Stimulated activated CD8-positive, alpha-beta memory T cell treated with anti-CD3 and anti-CD28 coated beads, Interleukin-7, amount 100 ng/mL, for 24 hours (primary cell): Measurements from ENCODE around the gene HOTAIR.

Experiments used
- DNase-seq: peaks from one replicate; pipeline ENCODE4 v3.0.0-alpha.2; 2020; ENCODE audit warnings: low read depth

Gene HOTAIR

GRCh38 chr12:54011665-54012532, 37.1 kb upstream of the HOTAIR start:
- no peak for DNase-seq

- no peak for DNase-seq
Observed at GRCh38 chr12:54010972-54011664, 36.4 kb upstream of the HOTAIR start.

- no peak for DNase-seq
Observed at GRCh38 chr12:54010053-54010971, 35.6 kb upstream of the HOTAIR start.

GRCh38 chr12:54009171-54010052, 34.7 kb upstream of the HOTAIR start:
- DNase-seq: no peak

- DNase-seq: no peak
Observed at GRCh38 chr12:54008260-54008552, 33.5 kb upstream of the HOTAIR start.

- no peak for DNase-seq
Observed at GRCh38 chr12:54007538-54008259, 32.9 kb upstream of the HOTAIR start.

GRCh38 chr12:54006559-54007220, 31.9 kb upstream of the HOTAIR start:
- no peak for DNase-seq

GRCh38 chr12:54005853-54006558, 31.3 kb upstream of the HOTAIR start:
- peak; percentile 77 for DNase-seq

GRCh38 chr12:54005531-54005852, 30.7 kb upstream of the HOTAIR start:
- DNase-seq: no peak

- DNase-seq: no peak
Observed at GRCh38 chr12:54004841-54005530, 30.2 kb upstream of the HOTAIR start.

GRCh38 chr12:54004063-54004840, 29.5 kb upstream of the HOTAIR start:
- DNase-seq: no peak

GRCh38 chr12:54003625-54004024, 28.9 kb upstream of the HOTAIR start:
- no peak for DNase-seq

GRCh38 chr12:54002915-54003389, 28.2 kb upstream of the HOTAIR start:
- no peak for DNase-seq

GRCh38 chr12:54002278-54002914, 27.6 kb upstream of the HOTAIR start:
- DNase-seq: no peak

- DNase-seq: no peak
Observed at GRCh38 chr12:54001283-54002187, 26.8 kb upstream of the HOTAIR start.
